Panc1 (cell line): ENCODE results near the gene DCK.

ENCODE experiments used
- CTCF ChIP-seq: fragments of 450-650 bp; IDR thresholded peaks from 2 replicates; pipeline ENCODE4 v1.5.1; 2017; ENCODE audit warnings: mild to moderate bottlenecking
- POLR2AphosphoS5 ChIP-seq: IDR thresholded peaks from 2 replicates; pipeline ENCODE4 v1.6.1; 2012; ENCODE audit warnings: mild to moderate bottlenecking, low read depth, low read length, moderate library complexity
- REST ChIP-seq, 2 experiments: IDR thresholded peaks; 2 replicates each; pipeline ENCODE4 v1.6.1; 2011 to 2012; ENCODE audit warnings: low read depth in 2 of 2, control low read depth in 1 of 2, low read length in 1 of 2, mild to moderate bottlenecking in 1 of 2, moderate library complexity in 1 of 2; ENCODE audit not compliant: insufficient read depth in 1 of 2
- SIN3A ChIP-seq: IDR thresholded peaks from 2 replicates; pipeline ENCODE4 v1.6.1; 2012; ENCODE audit warnings: low read depth, mild to moderate bottlenecking, low read length, moderate library complexity, borderline replicate concordance; ENCODE audit not compliant: insufficient read depth

GRCh38 chr4:70945046-70945445, 48.4 kb upstream of the DCK start:
- TF ChIP-seq CTCF (no peak), POLR2AphosphoS5 (no peak), SIN3A (no peak), REST (IDR thresholded peaks at IDR 0.05; ENCODE audit: insufficient read depth in 1 of 2, low read depth in 2 of 2, low read length in 1 of 2) (no peak)
